GM19463 (cell line): Measurements from ENCODE around the gene STAP2.
"Not testable (repeated sequence)": the region's sequence is repeated elsewhere in the genome, so short reads cannot be mapped to it uniquely, and the experiment has no call there.

ENCODE experiments used
- ATAC-seq: cut with Tn5 transposase; IDR thresholded peaks from one replicate; pipeline ENCODE4 v1.9.1; 2021; ENCODE audit warnings: mild to moderate bottlenecking, moderate library complexity; ENCODE audit not compliant: unreplicated experiment

The STAP2 gene

DNA sequence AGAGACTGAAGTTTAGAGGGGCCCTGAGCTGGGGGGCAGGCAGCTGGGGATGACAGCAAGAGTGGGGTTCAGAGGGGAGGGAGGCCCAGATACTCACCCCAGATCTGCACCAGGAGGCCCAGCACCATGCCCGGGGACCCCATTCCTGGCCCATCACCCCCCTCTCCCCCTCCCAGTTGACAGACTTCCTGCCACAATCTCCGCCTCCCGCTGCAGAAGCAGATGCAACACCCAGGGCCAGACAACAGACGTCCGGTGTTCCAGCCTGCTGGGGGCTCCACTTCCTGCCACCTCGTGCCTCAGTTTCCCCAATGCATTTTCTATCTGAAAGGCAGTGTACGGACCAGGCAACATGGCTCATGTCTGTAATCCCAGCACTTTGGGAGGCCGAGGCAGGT is 36.4 kb downstream of the STAP2 start, which contains the start of gene TMIGD2:
Gene TMIGD2, minus strand, starts transcription at position 147 of the 398 bp plus-strand sequence. Its CDS starts 4 bp downstream, at position 143.
- no peak for ATAC-seq

DNA sequence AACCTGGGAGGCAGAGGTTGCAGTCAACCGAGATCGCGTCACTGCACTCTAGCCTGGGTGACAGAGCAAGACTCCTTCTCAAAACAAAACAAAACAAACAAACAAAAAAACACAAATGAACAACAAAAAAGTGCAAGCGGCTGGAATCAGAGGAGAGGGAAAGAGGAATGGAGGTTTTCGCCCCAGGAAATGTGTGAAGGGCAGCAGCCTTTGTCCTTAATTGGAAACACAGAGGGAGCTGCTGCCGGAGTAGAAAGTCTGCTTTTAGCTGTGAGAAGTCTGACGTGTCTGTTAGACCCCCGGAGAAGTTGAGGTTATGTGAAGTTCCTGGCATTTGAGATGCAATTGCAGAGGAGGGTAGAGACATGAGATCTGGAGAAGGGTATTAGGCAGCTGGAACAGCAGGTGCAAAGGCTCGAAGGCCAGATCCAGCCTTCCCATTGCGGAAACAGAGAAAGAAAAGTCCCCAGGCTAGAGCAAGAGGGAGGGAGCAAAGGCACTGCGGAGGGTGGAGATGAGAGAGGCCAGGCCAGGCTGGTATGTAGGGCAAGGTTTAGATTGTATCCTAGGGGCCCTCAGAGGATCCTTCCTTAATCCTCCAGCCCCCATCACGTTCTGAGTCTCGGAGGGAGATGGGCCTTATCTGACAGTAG is 36.9 kb downstream of the STAP2 start:
- ATAC-seq, result no peak

DNA sequence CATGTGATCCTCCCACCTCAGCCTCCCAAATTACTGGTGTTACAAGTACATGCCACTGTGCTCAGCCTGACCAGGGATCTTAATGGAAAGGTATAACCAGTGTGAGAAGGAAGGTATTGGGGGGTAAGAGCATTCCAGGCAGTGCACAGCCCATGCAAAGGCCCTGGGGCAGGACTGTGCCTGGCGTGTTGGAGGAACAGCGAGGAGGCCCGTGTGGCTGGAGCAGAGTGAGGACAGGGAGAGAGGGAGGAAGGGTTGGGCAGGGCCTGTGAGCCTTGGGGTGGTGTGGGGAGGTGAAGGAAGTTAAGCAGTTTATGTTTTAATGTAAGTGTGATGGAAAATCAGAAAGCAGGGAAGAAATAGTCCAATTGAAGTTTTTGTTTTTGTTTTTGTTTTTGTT is 38.0 kb downstream of the STAP2 start:
- no peak for ATAC-seq

DNA sequence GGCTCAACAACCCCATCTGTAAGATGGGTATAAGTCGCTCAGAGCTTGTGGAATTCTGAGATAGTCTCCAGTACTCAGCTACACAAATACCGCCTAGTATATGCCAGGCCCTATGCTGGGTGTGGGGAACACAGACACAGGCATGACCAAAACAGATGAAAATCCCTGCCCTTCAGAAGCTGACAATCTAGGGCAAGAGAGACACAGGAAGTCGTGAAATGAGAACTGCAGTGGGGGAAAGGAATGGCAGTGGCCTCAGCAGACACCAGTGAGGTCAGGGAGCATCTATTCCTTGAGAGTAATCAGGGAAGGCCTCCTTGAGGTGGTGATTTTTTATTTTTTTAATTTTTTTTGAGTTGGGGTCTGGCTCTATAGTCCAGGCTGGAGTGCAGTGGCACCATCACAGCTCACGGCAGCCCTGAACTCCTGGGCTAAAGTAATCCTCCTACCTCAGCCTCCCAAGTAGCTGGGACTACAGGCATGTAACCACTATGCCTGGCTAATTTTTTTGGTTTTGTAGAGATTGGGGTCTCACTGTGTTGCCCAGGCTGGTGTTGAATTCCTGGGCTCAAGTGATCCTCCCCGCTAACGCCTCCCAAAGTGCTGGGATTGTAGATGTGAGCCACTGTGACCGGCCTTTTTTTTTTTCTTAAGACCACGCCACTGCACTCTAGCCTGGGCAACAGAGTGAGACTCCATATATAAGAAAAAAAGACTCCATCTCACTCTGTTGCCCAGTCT is 39.6 kb downstream of the STAP2 start:
- no peak for ATAC-seq

DNA sequence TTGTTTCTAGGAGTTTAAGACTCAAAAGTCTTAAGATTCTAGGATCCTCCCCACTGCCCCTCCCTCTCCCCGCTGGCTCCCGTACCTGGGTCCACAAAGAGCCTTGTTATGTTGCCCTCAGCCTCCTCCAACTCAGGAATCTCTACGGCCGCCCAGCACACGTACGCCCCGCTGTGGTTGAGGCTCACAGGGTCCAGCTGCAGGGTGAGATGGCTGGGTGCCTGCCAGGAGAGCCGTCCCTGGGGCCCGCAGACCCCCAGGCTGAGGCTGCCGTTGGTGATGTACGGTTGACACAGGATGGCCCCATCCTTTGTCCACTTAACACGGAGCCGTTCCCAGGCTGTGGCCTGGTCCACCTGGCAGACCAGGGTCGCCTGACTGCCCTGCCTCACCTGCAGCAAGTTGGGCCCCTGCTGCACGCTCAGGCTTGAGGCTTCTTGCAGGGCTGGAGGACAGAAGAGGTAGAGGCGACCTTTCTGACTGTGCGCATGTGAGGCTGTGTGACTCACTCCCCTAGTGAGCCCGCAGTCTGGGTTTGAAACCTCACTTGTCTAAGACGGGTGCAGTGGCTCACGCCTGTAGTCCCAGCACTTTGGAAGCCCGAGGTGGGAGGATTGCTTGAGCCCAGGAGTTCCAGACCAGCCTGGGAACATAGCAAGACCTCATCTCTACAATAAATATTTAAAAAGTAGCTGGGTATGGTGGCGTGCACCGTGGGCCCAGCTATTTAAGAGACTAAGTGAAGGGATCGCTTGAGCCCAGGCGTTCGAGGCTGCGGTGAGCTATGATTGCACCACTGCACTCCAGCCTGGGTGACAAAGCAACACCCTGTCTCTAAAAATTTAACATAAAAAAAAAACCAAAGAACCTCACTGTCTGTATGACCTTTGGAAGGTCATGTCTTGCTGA is 40.5 kb downstream of the STAP2 start:
- ATAC-seq, result no peak

DNA sequence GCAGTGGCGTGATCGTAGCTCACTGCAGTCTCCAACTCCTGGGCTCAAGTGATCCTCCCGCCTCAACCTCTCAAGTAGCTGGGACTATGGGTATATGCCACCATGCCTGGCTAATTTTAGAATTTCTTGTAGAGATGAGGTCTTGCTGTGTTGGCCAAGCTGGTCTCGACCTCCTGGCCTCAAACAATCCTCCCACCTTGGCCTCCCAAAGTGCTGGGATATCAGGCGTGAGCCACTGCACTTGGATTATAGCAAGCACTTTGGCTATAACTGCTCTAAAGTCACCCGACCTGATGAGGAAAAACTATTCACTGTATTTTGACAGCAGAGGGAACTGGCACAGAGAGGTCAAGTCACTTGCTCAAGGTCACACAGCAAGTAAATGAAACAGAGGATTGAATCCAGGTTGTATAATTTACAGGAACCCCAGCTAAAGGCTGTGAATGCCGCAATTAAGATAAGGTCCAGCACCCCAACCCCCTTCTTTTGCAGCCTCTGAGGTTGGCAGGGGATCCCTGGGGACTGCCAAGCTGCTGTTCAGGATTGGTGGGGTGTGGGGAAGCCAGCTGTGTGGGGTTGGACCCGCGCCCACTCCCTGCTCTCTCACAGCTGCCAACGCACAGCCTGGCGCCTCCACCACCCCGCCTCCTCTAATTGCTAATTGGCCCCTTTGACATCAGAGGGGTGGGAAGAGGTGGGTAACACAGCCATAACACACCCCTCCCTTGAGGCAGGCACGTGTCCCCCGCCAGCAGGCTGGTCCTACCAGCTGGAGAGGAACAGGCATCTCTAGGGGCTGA is 42.5 kb downstream of the STAP2 start:
- ATAC-seq, result no peak

DNA sequence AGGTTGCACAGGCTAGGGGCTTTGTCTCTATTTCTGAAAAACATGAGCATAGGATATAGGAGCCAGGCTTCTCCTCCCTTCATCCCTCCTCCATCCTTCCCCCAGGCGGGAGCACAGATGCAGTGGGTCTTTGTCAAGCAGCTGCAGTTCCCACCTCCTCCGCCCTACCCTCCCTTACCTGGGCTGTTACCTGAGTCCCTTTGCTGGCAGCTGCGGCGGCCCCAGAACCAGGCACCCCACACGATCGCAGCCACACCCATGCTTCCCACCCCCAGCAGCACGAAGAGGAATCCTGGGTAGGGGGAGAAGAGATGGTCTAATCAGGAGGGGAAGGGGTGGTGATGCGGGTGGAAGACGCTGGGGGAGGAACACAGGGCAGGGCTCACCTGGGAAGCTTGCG is 44.2 kb downstream of the STAP2 start:
- no peak for ATAC-seq

DNA sequence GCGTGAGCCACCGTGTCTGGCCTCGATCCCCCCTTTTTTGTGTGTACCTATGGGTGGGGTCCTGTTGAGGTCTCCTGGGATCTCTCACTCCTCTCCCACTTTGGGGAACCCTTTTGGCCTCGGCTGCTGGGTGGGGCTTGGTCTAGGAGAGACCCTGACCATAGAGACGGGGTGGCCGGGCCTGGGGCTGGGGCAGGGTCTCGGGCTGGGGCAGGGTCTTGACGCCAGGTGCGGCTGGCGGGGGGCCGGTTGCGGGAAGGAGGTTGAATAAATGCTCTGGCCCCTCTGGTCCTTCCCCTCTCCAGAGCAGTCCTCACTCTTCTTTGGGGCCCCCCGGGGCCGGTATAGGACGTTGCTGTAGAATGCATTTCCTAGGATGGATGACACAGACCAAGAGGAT is 46.1 kb downstream of the STAP2 start:
- no peak for ATAC-seq

DNA sequence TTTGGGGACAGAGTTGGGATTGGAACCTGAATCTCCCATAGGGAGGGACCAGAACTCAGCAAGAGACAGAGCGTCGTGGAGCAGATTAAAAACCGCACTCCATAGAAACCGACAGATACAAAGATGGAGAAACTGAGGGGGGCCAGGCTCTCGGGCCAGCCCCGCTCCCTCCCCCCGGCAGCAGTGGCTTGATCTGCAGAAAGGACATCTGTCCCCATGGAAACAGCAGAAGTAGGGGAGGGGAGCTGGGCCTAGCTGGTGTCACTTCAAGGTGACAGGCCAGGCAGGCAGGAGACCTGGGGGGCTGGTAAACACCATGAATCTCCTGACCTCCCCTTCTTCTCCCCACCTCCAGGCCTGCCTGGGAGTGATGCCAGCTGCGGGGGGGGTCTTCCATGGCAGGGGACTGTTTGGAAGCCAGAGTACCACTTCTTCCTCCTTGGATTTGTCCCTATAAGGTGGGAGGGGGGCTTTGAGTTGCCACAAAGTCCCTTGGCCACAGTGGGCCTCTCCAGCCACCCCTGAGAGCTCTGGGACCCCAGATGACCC is 47.4 kb downstream of the STAP2 start:
- no peak for ATAC-seq

DNA sequence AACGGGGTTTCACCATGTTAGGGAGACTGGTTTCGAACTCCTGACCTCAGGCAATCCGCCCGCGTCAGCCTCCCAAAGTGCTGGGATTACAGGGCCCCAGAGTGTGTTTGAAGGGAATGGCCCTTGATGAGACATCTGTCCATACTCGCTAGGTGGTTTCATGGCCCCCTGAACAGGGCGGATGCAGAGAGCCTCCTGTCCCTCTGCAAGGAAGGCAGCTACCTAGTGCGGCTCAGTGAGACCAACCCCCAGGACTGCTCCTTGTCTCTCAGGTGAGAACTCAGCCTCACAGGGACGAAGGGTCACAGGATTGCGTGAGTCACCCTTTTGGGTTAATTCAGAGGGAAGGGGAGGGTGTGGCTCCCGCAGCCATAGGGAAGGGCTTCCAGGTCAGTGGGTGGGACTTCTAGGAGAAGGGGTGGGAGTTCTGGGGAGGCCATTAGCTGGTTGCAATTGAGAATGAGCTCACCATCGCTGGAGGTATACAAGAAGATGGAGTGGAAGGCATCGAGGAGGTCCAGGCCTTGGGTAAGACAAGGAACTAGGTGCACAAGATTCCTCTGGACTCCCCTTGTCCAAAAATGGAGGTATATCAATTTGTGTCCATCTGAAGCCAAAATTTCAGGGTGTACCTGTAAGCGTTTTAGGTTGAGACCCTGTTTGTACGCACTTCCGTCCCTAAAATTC is 50.4 kb downstream of the STAP2 start:
- no peak for ATAC-seq

DNA sequence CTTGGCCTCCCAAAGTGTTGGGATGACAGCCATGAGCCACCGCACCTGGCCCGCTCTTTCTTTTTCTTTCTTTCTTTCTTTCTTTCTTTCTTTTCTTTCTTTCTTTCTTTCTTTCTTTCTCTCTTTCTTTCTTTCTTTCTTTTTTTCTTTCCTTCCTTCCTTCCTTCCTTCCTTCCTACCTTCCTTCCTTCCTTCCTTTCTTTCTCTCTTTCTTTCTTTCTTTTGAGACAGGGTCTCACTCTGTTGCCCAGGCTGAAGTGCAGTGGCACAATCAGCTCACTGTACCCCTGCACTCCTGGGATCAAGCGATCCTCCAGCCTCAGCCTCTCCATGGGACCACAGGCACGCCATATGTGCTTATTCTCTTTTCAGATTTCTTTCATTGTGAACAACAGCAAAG is 52.5 kb downstream of the STAP2 start:
- ATAC-seq, result not testable (repeated sequence)

DNA sequence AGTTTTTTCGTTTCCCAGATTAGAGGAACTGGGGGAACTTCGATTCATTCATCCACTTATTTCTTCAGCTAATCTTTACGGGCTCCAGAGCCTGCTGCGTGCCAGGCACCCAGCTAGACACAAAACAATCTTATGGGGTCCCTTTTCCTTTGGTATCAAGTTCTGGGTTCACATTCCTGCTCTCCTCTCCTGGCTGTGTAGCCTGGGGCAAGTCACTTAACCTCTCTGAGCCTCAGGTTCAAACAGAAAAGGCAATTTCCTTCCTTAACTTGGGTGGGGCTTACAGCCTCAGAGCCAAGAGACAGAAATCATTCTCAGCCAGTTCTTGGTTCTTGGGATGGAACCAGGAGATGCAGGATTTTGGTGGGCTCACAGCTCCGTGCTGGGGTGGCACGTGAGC is 53.7 kb downstream of the STAP2 start:
- ATAC-seq, result no peak

DNA sequence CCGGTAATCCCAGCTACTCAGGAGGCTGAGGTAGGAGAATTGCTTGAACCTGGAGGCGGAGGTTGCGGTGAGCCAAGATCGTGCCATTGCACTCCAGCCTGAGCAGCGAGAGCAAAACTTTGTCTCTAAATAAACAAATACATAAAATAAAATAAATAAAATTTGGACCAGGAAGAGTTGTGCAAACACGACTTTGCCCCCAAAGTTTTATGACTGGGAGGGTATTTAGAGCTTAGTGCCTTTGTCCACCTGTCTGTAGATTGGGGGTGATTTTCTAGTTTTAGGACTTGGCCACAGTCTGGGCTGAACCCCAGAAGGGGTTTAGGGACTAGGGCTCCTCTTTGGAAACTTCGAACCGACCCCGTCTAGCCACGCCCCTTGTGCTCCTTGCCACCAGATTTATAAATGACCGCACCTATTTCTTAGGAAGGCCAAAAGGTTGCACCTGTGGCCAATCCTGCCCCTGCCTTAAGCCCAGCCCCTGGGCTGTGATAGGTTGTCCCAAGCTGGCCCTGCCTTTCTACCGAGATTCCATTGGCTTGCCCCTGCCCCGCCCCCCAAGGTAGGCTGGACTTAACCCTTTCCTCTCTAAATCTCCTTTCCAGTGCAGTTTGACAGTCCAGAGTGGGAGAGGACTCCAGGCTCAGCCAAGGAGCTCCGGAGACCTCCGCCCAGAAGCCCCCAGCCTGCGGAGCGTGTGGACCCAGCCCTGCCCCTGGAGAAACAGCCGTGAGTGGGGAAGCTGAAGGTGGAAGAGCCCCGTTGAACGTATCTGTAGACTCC is 54.3 kb downstream of the STAP2 start:
- no peak for ATAC-seq

DNA sequence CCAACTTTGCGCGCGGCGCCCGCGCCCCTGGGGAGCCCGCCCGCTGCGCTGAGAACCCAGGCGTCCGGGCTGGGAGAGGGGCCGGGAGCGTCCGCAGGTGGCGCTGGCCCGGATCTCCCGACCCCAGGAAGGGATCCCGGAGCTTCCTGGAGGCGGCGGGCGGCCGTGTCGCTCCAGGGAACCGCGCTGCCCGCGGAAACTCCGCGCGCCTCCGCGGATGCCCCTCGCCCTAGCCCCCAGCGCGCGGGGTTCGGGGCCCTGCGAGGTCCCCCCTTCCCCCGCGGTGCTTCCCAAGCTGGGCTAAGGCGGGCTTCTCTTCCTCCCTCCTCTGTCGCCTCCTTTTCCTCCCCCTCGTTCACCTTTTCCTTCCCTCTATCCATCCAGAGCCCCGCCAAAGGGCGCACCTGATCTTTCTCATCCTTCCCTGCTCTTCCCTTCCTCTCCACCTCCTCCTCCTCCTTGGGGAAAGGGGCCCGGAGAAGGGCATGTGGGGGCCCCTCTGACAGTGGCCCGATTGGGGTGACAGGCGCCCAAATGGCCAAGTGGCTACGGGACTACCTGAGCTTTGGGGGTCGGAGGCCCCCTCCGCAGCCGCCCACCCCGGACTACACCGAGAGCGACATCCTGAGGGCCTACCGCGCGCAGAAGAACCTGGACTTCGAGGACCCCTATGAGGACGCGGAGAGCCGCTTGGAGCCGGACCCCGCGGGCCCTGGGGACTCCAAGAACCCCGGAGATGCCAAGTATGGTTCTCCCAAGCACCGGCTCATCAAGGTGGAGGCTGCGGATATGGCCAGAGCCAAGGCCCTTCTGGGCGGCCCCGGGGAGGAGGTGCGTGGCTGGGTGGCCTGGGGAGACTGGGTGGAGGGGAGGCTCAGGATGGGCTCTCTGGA is 58.9 kb downstream of the STAP2 start:
- ATAC-seq, result no peak

DNA sequence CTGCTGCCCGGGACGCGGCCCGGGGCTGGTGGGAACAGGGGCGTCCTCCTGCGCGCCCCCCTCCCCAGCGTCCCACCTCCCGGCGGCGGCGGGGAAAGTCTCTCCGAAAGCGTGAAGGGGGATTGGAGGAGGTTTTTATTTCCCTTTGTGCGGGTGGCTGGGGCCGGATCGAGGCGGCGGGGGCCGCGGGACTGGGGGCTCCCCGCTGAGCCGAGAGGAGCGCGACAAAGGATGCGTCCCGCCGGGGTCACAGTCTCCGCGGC is 59.4 kb downstream of the STAP2 start:
- no peak for ATAC-seq

DNA sequence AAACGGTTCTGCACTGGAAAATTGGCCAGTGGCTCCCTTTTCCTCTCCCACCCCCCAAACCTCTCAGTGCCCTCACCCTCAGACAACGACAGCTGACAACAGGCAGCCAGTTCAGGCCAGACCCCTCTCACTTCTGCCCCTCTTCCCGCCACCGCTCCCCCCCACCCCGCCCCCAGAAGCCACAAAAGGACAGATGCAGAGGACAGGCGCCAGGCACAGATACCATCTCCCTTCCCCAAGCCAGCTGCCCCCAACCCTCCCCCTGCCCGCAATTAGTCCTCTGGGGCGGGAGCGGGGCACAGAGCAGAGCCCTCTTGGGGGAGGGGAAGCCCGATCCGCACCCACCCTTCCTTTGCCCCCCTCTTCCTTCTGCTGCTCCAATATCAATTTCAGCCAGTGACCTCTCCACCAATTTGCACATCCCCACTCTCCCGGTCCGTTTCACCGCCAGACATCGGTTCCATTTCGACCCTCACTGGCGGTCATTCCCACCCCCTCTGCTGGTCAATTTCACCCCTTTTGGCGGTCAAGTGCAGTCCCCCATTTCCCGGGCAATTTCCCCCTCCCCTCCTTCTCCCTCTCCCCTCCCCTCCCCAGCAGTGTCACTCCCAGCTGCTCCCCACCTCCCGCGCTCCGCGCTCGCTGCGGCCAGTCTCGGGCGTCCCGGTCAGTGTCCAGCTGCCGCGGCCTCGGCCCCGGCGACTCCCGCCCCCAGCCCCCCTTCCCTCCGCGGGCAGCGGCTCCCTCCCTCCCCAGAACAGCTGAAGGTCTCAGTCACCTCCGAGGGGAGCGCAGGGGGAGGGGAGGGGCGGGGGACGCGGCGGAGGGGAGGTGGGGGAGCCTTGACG is 60.0 kb downstream of the STAP2 start, which contains the start of gene SHD:
Gene SHD, plus strand, starts transcription at position 848 of the 848 bp plus-strand sequence. CDS start 798 bp downstream, outside the sequence.
- no peak for ATAC-seq

DNA sequence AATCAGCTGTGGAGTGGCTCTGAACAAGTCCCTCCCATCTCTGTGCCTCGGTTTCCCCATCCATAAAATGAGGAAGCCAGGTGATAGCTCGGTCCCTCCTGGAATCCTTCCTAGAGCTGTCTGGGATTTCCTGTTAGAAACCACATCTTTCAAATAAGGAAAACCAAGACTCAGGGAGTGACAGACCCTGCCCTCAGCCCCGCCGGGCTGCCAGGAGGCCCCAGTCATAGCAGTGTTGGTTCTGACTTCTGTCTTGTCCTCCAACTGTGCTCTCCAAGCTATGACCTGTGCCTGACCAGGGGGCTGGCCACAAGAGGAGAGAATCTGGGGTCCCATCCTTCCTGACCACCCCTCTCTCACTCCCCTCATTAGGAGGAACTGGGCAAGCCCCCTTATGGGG is 60.6 kb downstream of the STAP2 start:
- no peak for ATAC-seq
